Liver (tissue), 9 donors: ENCODE results near the gene TAC3. TPM values are rescaled to one million over a fixed set of nuclear protein-coding genes. Genes with fewer than 3 reads are reported as not detected.

Source experiments
- DNase-seq: peaks from one replicate; pipeline ENCODE4 v3.0.0-alpha.2; 2017; ENCODE audit warnings: low spot score
- H3K27ac ChIP-seq, 2 donors: one replicate each; pipeline ENCODE4 v1.7.0; 2013; ENCODE audit warnings: inconsistent platforms in 2 of 2, low read length in 2 of 2, control low read depth in 1 of 2, low read depth in 1 of 2, mild to moderate bottlenecking in 1 of 2
- H3K27me3 ChIP-seq, 4 donors: one replicate each; pipeline versions ENCODE4 v1.6.1 to v1.7.0; 2013; ENCODE audit warnings: low read length in 3 of 4, inconsistent platforms in 1 of 4, mild to moderate bottlenecking in 1 of 4, moderate library complexity in 1 of 4; ENCODE audit not compliant: control insufficient read depth in 4 of 4, insufficient read depth in 4 of 4
- H3K36me3 ChIP-seq, 4 donors: one replicate each; pipeline versions ENCODE4 v1.6.1 to v1.7.0; 2013; ENCODE audit warnings: low read length in 3 of 4, mild to moderate bottlenecking in 3 of 4, low read depth in 1 of 4, moderate library complexity in 1 of 4; ENCODE audit not compliant: control insufficient read depth in 4 of 4, insufficient read depth in 3 of 4
- H3K4me1 ChIP-seq, 4 donors: one replicate each; pipeline versions ENCODE4 v1.6.1 to v1.7.0; 2013; ENCODE audit warnings: low read length in 3 of 4, mild to moderate bottlenecking in 3 of 4, moderate library complexity in 1 of 4; ENCODE audit not compliant: control insufficient read depth in 4 of 4, insufficient read depth in 4 of 4
- H3K4me3 ChIP-seq, 3 donors: one replicate each; pipeline versions ENCODE4 v1.6.1 to v1.7.0; 2013; ENCODE audit warnings: low read length in 3 of 3, control low read depth in 1 of 3, low read depth in 1 of 3, mild to moderate bottlenecking in 1 of 3
- H3K9ac ChIP-seq, 2 donors: one replicate each; pipeline ENCODE4 v1.7.0; 2013; ENCODE audit warnings: low read length in 2 of 2, mild to moderate bottlenecking in 2 of 2, moderate library complexity in 2 of 2, control low read depth in 1 of 2, low read depth in 1 of 2
- H3K9me3 ChIP-seq, 4 donors: one replicate each; pipeline versions ENCODE4 v1.6.1 to v1.7.0; 2013; ENCODE audit warnings: low read length in 3 of 4; ENCODE audit not compliant: control insufficient read depth in 4 of 4
- ATF3 ChIP-seq: IDR thresholded peaks from 2 replicates; pipeline ENCODE4 v1.6.1; 2016; ENCODE audit warnings: antibody characterized with exemption
- CTCF ChIP-seq: fragments of 150-350 bp; IDR thresholded peaks from 2 replicates; pipeline ENCODE4 v1.5.1; 2017; ENCODE audit warnings: improper control_type of control experiment, low read depth, low read length; ENCODE audit not compliant: missing input control
- EGR1 ChIP-seq, 2 donors: IDR thresholded peaks; 2 replicates each; pipeline ENCODE4 v1.6.1; 2016 to 2018; ENCODE audit warnings: antibody characterized with exemption in 2 of 2, low read depth in 2 of 2
- FOXA1 ChIP-seq: IDR thresholded peaks from 2 replicates; pipeline ENCODE4 v1.6.1; 2016; ENCODE audit warnings: antibody characterized with exemption
- FOXA2 ChIP-seq: IDR thresholded peaks from 2 replicates; pipeline ENCODE4 v1.6.1; 2016; ENCODE audit warnings: antibody characterized with exemption
- GABPA ChIP-seq, 2 donors: IDR thresholded peaks in 1 of 2; conservative IDR thresholded peaks in 1 of 2; 2 replicates each; pipeline ENCODE4 v1.6.1; 2016; ENCODE audit warnings: antibody characterized with exemption in 2 of 2, mild to moderate bottlenecking in 1 of 2, moderate library complexity in 1 of 2
- HNF4A ChIP-seq, 2 donors: conservative IDR thresholded peaks; 2 replicates each; pipeline ENCODE4 v1.6.1; 2016; ENCODE audit warnings: antibody characterized with exemption in 2 of 2, mild to moderate bottlenecking in 2 of 2
- HNF4G ChIP-seq: IDR thresholded peaks from 2 replicates; pipeline ENCODE4 v1.6.1; 2016; ENCODE audit warnings: antibody characterized with exemption
- JUND ChIP-seq, 2 donors: IDR thresholded peaks; 2 replicates each; pipeline ENCODE4 v1.6.1; 2016; ENCODE audit warnings: antibody characterized with exemption in 2 of 2
- MAX ChIP-seq: IDR thresholded peaks from 2 replicates; pipeline ENCODE4 v1.6.1; 2016; ENCODE audit warnings: antibody characterized with exemption
- NR2F2 ChIP-seq: IDR thresholded peaks from 2 replicates; pipeline ENCODE4 v1.6.1; 2016; ENCODE audit warnings: antibody characterized with exemption
- RAD21 ChIP-seq, 2 donors: IDR thresholded peaks; 2 replicates each; pipeline ENCODE4 v1.6.1; 2016; ENCODE audit warnings: antibody characterized with exemption in 2 of 2, mild to moderate bottlenecking in 2 of 2
- REST ChIP-seq: IDR thresholded peaks from 2 replicates; pipeline ENCODE4 v1.6.1; 2016; ENCODE audit warnings: antibody characterized with exemption, mild to moderate bottlenecking
- SP1 ChIP-seq: IDR thresholded peaks from 2 replicates; pipeline ENCODE4 v1.6.1; 2018; ENCODE audit warnings: antibody characterized with exemption, mild to moderate bottlenecking
- TAF1 ChIP-seq: conservative IDR thresholded peaks from 2 replicates; pipeline ENCODE4 v1.6.1; 2016; ENCODE audit warnings: antibody characterized with exemption, mild to moderate bottlenecking
- YY1 ChIP-seq: IDR thresholded peaks from 2 replicates; pipeline ENCODE4 v1.6.1; 2016; ENCODE audit warnings: antibody characterized with exemption, mild to moderate bottlenecking
- ZBTB33 ChIP-seq: IDR thresholded peaks from 2 replicates; pipeline ENCODE4 v1.6.1; 2016; ENCODE audit warnings: antibody characterized with exemption
- WGBS: extraction: QIAGEN DNeasy Blood & Tissue Kit; methylation state at CpG from one replicate; pipeline ENCODE4 v1.1.7; 2013; 5-methylcytosine and 5-hydroxymethylcytosine counted together
- polyA plus RNA-seq, 2 donors: library from polyadenylated mRNA; stranded (reverse) in 1 of 2; unstranded in 1 of 2; fragments of 200-250 nt in 1 of 2; fragments of >200 nt in 1 of 2; fragmentation: Nextera tagmentation in 1 of 2; extraction: Ambion mirVana in 1 of 2; gene quantifications; one replicate each; pipeline versions ENCODE4 v1.2.1 to v1.2.3, GENCODE V29; 2013 to 2015
- total RNA-seq, 2 donors: library from RNA; depleted of rRNA; stranded (reverse); fragments of >200 nt; gene quantifications; one replicate each; pipeline ENCODE4 v1.2.3, GENCODE V29; 2014
- donor health status: healthy.
- donor health status: healthy.
- donor health status: healthy.
- donor health status: healthy.
- donor health status: healthy.

TAC3 gene
- total and polyA plus RNA-seq, 4 donors = not detected

GRCh38 chr12:57058454-57058853 lies 42.1 kb upstream of the TAC3 start:
- H3K4me1 ChIP-seq = no peaks in the 10 kb centered on the region
- no peaks in the 10 kb centered on the region for H3K27me3 ChIP-seq
- no peaks in the 10 kb centered on the region for H3K9me3 ChIP-seq
- no peak overlapping the region for H3K27ac ChIP-seq
- no peak for DNase-seq
- no peak overlapping the region for H3K4me3 ChIP-seq
- WGBS = 91% methylated on average over 1 of the region's 1 CpG
- H3K9ac ChIP-seq = no peak overlapping the region
- no peak for TF ChIP-seq HNF4G
- no peak for TF ChIP-seq ZBTB33
- TF ChIP-seq FOXA2 = no peak
- TF ChIP-seq YY1 = no peak
- no peak for TF ChIP-seq SP1
- TF ChIP-seq FOXA1 = no peak
- TF ChIP-seq HNF4A (conservative IDR thresholded peaks at IDR 0.05) = no peak
- no peak for TF ChIP-seq TAF1
- no peak for TF ChIP-seq JUND (IDR thresholded peaks at IDR 0.05)
- no peak for TF ChIP-seq NR2F2
- no peak for TF ChIP-seq EGR1 (IDR thresholded peaks at IDR 0.05; ENCODE audit: low read depth in 2 of 2)
- no peak for TF ChIP-seq ATF3
- TF ChIP-seq MAX = no peak
- H3K36me3 ChIP-seq = peaks cover 0 to 5% (median 2%) of the 10 kb centered on the region in 4 donors

- Histone ChIP-seq H3K4me1 (no peaks in the 10 kb centered on the region), H3K36me3 (peaks cover 0 to 5% (median 2%) of the 10 kb centered on the region in 4 donors), H3K27me3 (no peaks in the 10 kb centered on the region), H3K4me3 (no peak overlapping the region), H3K9ac (no peak overlapping the region), H3K9me3 (no peaks in the 10 kb centered on the region), H3K27ac (no peak overlapping the region)
- TF ChIP-seq JUND (IDR thresholded peaks at IDR 0.05) (no peak), EGR1 (IDR thresholded peaks at IDR 0.05; ENCODE audit: low read depth in 2 of 2) (no peak), YY1 (no peak), ZBTB33 (no peak), REST (no peak), SP1 (no peak), MAX (no peak), CTCF (no peak), FOXA1 (no peak), TAF1 (no peak), RAD21 (IDR thresholded peaks at IDR 0.05) (no peak), GABPA (IDR thresholded peaks at IDR 0.05 in 1 of 2, conservative IDR thresholded peaks at IDR 0.05 in 1 of 2) (no peak), ATF3 (no peak)
- WGBS = 90% methylated on average over 6 of the region's 6 CpGs
- no peak for DNase-seq
Measured at GRCh38 chr12:57057067-57057751, 40.9 kb upstream of the TAC3 start.
